Lower lobe of right lung (tissue), 2 donors: ENCODE measurements around the gene NID1. TPM values are rescaled to one million over a fixed set of nuclear protein-coding genes. Genes with fewer than 3 reads are reported as not detected.

Source experiments
- ATAC-seq, 2 donors: fragments of 200-7000 bp; cut with Tn5 transposase; one replicate each; pipeline ENCODE4 v1.9.1; 2020 to 2022; ENCODE audit warnings: mild to moderate bottlenecking in 2 of 2, moderate library complexity in 2 of 2
- DNase-seq: peaks from one replicate; pipeline ENCODE4 v3.0.0-alpha.2; 2020
- H3K27ac ChIP-seq: fragments of 200-600 bp; one replicate; pipeline ENCODE4 v1.8.0; 2022
- H3K27me3 ChIP-seq: fragments of 200-600 bp; one replicate; pipeline ENCODE4 v1.8.0; 2022; ENCODE audit warnings: low read depth
- H3K36me3 ChIP-seq: fragments of 200-600 bp; one replicate; pipeline ENCODE4 v1.8.0; 2022; ENCODE audit warnings: mild to moderate bottlenecking
- H3K4me1 ChIP-seq: fragments of 200-600 bp; one replicate; pipeline ENCODE4 v1.8.0; 2022
- H3K4me3 ChIP-seq: fragments of 200-600 bp; one replicate; pipeline ENCODE4 v1.8.0; 2022; ENCODE audit warnings: mild to moderate bottlenecking
- H3K9me3 ChIP-seq: fragments of 200-600 bp; one replicate; pipeline ENCODE4 v1.8.0; 2022
- CTCF ChIP-seq: fragments of 200-600 bp; IDR thresholded peaks from one replicate; pipeline ENCODE4 v1.8.0; 2022; ENCODE audit warnings: antibody characterized with exemption, mild to moderate bottlenecking
- intact Hi-C: fragments of 100-400 bp; cut with DNase I; formaldehyde crosslinking; loops from one replicate; pipeline ENCODE4 v1.11.0; 2022
- total RNA-seq: library from RNA; stranded (reverse); fragmentation: NEBNext Ultra II Directional; extraction: Animal tissue kit (Norgen Biotek cat#: 25700); gene quantifications from one replicate; pipeline ENCODE4 v1.2.1, GENCODE V29; 2021
- donor health status: DM: no; HTN: yes; CAD: no; lungs with severe emphysema.

The NID1 gene
- total RNA-seq, 1 donor from 2014 or later = 46.6 TPM

- Histone ChIP-seq H3K9me3 (no peaks in the 10 kb centered on the region), H3K27ac (no peak overlapping the region), H3K4me1 (peaks cover 65% of the 10 kb centered on the region), H3K36me3 (no peaks in the 10 kb centered on the region), H3K4me3 (no peak overlapping the region), H3K27me3 (no peaks in the 10 kb centered on the region)
- TF ChIP-seq CTCF = no peak
- no peak for ATAC-seq
- no peak for DNase-seq
- intact Hi-C loops = no loop called here
Measured at GRCh38 chr1:235935235-235936225, 129.4 kb downstream of the NID1 start.

- ATAC-seq (no peak), DNase-seq (no peak)
- H3K27ac ChIP-seq = peak overlapping the region; percentile 56
- peaks cover 47% of the 10 kb centered on the region for H3K4me1 ChIP-seq
- no peaks in the 10 kb centered on the region for H3K36me3 ChIP-seq
- TF ChIP-seq CTCF = no peak
- H3K27me3 ChIP-seq = no peaks in the 10 kb centered on the region
- H3K4me3 ChIP-seq = no peak overlapping the region
- intact Hi-C loops = no loop called here
- no peaks in the 10 kb centered on the region for H3K9me3 ChIP-seq
Measured at GRCh38 chr1:235933766-235934116, 131.1 kb downstream of the NID1 start.

GRCh38 chr1:235933017-235933765 is 131.7 kb downstream of the NID1 start:
- Histone ChIP-seq H3K4me3 (no peak overlapping the region), H3K4me1 (peaks cover 41% of the 10 kb centered on the region), H3K27ac (peak overlapping the region; percentile 56), H3K36me3 (no peaks in the 10 kb centered on the region), H3K9me3 (no peaks in the 10 kb centered on the region), H3K27me3 (no peaks in the 10 kb centered on the region)
- DNase-seq = peak; percentile 63
- intact Hi-C loops = no loop called here
- TF ChIP-seq CTCF = no peak
- peak; percentile 25 to 45 for ATAC-seq

GRCh38 chr1:235932090-235932510 is 132.8 kb downstream of the NID1 start:
- H3K27ac ChIP-seq = no peak overlapping the region
- H3K36me3 ChIP-seq = no peaks in the 10 kb centered on the region
- ATAC-seq (peak; percentile 63 to 79), DNase-seq (peak; percentile 61)
- no peaks in the 10 kb centered on the region for H3K27me3 ChIP-seq
- intact Hi-C loops = no loop called here
- H3K9me3 ChIP-seq = no peaks in the 10 kb centered on the region
- no peak for TF ChIP-seq CTCF
- H3K4me3 ChIP-seq = no peak overlapping the region
- H3K4me1 ChIP-seq = peaks cover 37% of the 10 kb centered on the region

- intact Hi-C loops = no loop called here
- Histone ChIP-seq H3K27me3 (no peaks in the 10 kb centered on the region), H3K4me1 (peaks cover 37% of the 10 kb centered on the region), H3K36me3 (no peaks in the 10 kb centered on the region), H3K9me3 (no peaks in the 10 kb centered on the region), H3K27ac (no peak overlapping the region), H3K4me3 (no peak overlapping the region)
- ATAC-seq (no peak), DNase-seq (no peak)
- no peak for TF ChIP-seq CTCF
Measured at GRCh38 chr1:235931171-235931738, 133.6 kb downstream of the NID1 start.
